Karpas-422 (cell line): Measurements from ENCODE around the gene CTR9. TPM values are rescaled to one million over a fixed set of nuclear protein-coding genes. Genes with fewer than 3 reads are reported as not detected.
A peak's percentile ranks its signal among the peaks of the same experiment; 100 is the strongest.

Source experiments
- DNase-seq: peaks from one replicate; pipeline ENCODE4 v3.0.0-alpha.2; 2015
- H2AFZ ChIP-seq: fragments of 200-600 bp; sonication (generic); 2 replicates; pipeline ENCODE4 v1.6.1; 2014; ENCODE audit warnings: antibody characterized with exemption, low read length, mixed read lengths
- H3K27ac ChIP-seq: fragments of 200-600 bp; sonication (generic); 2 replicates; pipeline ENCODE4 v1.5.1; 2014; ENCODE audit warnings: mild to moderate bottlenecking, low read length, moderate library complexity
- H3K27me3 ChIP-seq: fragments of 200-600 bp; sonication (generic); 2 replicates; pipeline ENCODE4 v1.6.1; 2014; ENCODE audit warnings: low read length, mixed read lengths
- H3K36me3 ChIP-seq: fragments of 200-600 bp; sonication (generic); 2 replicates; pipeline ENCODE4 v1.6.1; 2014; ENCODE audit warnings: low read length, mixed read lengths; ENCODE audit not compliant: insufficient read depth
- H3K4me1 ChIP-seq: fragments of 200-600 bp; sonication (generic); 2 replicates; pipeline ENCODE4 v1.6.1; 2014; ENCODE audit warnings: mild to moderate bottlenecking, low read length, mixed read lengths
- H3K4me2 ChIP-seq: fragments of 200-600 bp; sonication (generic); 2 replicates; pipeline ENCODE4 v1.6.1; 2014; ENCODE audit warnings: low read length, low read depth, mild to moderate bottlenecking; ENCODE audit not compliant: poor library complexity, severe bottlenecking
- H3K4me3 ChIP-seq: fragments of 200-600 bp; sonication (generic); 2 replicates; pipeline ENCODE4 v1.5.1; 2014; ENCODE audit warnings: mild to moderate bottlenecking, antibody characterized with exemption, low read length, mixed read lengths
- H3K79me2 ChIP-seq: fragments of 200-600 bp; sonication (generic); 2 replicates; pipeline ENCODE4 v1.6.1; 2014; ENCODE audit warnings: mild to moderate bottlenecking, low read length, mixed read lengths
- H3K9ac ChIP-seq: fragments of 200-600 bp; sonication (generic); 2 replicates; pipeline ENCODE4 v1.6.0; 2014; ENCODE audit warnings: low read length
- H3K9me2 ChIP-seq: fragments of 200-600 bp; sonication (generic), shearing (Covaris generic); replicated peaks from 2 replicates; pipeline ENCODE4 v1.6.0; 2014; ENCODE audit warnings: mild to moderate bottlenecking, low read length, moderate library complexity; ENCODE audit not compliant: insufficient read depth
- H3K9me3 ChIP-seq: fragments of 300-700, 200-600 bp; sonication (generic); 2 replicates; pipeline ENCODE4 v1.6.1; 2014; ENCODE audit warnings: low read length, mixed read lengths
- H4K20me1 ChIP-seq: fragments of 200-600 bp; sonication (generic); 2 replicates; pipeline ENCODE4 v1.6.1; 2014; ENCODE audit warnings: mild to moderate bottlenecking, antibody characterized with exemption, low read length, low read depth; ENCODE audit not compliant: insufficient read depth
- total RNA-seq: library from RNA; depleted of rRNA; stranded (reverse); fragments of >200 nt; shearing (Covaris generic); gene quantifications from 2 replicates; pipeline ENCODE4 v1.2.3, GENCODE V29; 2014; ENCODE audit warnings: low replicate concordance; rRNA removed

CTR9 gene
- 20.7 and 39.9 TPM in 2 replicates for total RNA-seq

DNA sequence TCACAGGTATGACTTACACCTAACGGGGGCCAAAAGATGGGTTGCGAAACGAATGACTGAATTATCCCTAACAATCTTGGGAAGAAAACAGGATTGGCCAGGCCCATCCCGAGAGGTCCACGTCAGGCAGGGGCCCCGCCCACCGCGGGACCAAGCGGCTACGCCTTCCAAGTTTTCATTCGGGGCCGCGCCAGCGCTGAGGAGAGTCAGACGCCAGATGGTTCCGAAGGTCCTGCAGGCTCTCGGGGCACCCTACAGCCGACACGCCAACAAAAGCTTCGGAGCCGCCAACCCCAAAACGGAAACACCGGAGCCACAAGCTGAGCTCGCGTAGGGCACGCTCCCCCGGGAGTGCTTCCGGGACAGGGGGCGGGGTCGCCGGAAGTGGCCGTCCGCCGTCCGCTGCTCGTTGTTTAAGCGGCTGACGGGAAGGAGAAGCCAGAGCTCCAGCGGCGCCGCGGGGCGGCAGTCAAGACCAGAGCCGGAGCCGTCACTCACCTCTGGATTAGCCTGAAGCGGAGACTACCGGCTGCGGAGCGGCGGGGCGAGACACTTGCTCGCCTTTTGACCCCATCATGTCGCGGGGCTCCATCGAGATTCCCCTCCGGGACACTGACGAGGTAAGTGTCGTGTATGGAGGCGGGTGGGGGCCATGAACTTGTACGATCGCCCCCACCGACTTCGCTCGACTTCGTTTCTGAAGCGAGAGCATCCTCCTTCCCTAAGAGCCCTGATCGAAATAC, at the start of gene CTR9:
TSS of gene CTR9 (plus strand) at position 409 of the 743 bp plus-strand sequence. CDS start at position 576, 167 bp downstream.
- Histone ChIP-seq H2AFZ (peak within 1 kb of the TSS; percentile 99), H3K4me1 (peaks cover 20% of the 10 kb centered on the region), H3K79me2 (peaks cover 25% of the 10 kb centered on the region)

DNA sequence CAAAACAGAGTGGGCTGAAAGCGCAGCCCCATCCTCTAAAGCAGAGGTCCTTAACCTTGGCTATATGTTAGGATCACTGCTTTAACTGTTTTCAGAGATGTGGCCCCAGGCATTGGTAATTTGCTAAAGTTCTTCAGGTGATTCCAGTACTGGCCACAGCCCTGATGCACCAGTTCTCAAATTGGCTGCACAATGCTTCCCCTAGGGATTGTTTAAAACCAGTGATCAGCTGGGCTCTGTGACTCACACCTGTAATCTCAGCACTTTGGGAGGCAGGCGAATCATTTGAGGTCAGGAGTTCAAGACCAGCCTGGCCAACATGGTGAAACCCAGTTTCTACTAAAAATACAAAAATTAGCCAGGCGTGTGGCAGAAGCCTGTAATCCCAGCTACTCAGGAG, 49.1 kb upstream of the CTR9 start:
- no peak overlapping the region for H3K9ac ChIP-seq
- H2AFZ ChIP-seq: no peak overlapping the region
- no peaks in the 10 kb centered on the region for H3K4me1 ChIP-seq
- H3K9me2 ChIP-seq: no peaks in the 10 kb centered on the region
- H3K27me3 ChIP-seq: no peaks in the 10 kb centered on the region
- H3K9me3 ChIP-seq: no peaks in the 10 kb centered on the region
- no peaks in the 10 kb centered on the region for H3K79me2 ChIP-seq
- DNase-seq: no peak
- no peak overlapping the region for H3K4me3 ChIP-seq
- H3K4me2 ChIP-seq: no peak overlapping the region
- no peak overlapping the region for H3K27ac ChIP-seq
- no peaks in the 10 kb centered on the region for H3K36me3 ChIP-seq
- no peaks in the 10 kb centered on the region for H4K20me1 ChIP-seq

More for the DNA sequence above, at the start of gene CTR9:
- Histone ChIP-seq H3K27me3 (no peaks in the 10 kb centered on the region), H3K9me3 (no peaks in the 10 kb centered on the region), H3K9me2 (no peaks in the 10 kb centered on the region), H3K4me2 (peak within 1 kb of the TSS; percentile 86), H4K20me1 (no peaks in the 10 kb centered on the region), H3K27ac (peak within 1 kb of the TSS; percentile 67), H3K9ac (peak within 1 kb of the TSS; percentile 78), H3K4me3 (peak within 1 kb of the TSS; percentile 79), H3K36me3 (peaks cover 18% of the 10 kb centered on the region; the same call in 1 of the 2 replicates)
- peak; percentile 94 for DNase-seq

DNA sequence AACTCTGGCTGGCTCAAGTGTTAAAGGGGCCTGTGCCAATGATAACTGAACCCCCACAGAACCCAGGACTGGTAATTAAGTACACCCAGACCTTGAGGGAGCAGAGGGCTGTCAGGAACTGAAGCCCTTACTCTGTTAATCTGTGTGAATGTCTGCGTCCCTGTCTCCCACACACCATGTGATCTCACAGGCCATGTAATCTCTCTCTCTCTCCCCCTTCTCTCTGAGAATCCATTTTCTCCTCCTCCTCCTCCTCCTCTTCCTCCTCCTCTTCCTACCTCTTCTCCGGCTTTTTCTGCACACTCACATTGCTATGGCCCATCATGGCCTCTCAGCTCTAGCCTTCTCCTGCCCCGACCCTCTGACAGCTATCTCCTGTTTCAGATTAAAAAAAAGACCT, 42.9 kb upstream of the CTR9 start:
- H3K9ac ChIP-seq: no peak overlapping the region

GRCh38 chr11:10709299-10710086, 41.6 kb upstream of the CTR9 start:
- Histone ChIP-seq H3K79me2 (no peaks in the 10 kb centered on the region), H3K4me1 (no peaks in the 10 kb centered on the region), H3K4me3 (no peak overlapping the region), H3K4me2 (no peak overlapping the region), H3K36me3 (no peaks in the 10 kb centered on the region), H3K27me3 (no peaks in the 10 kb centered on the region), H2AFZ (no peak overlapping the region), H3K9ac (no peak overlapping the region), H3K27ac (no peak overlapping the region), H3K9me3 (no peaks in the 10 kb centered on the region), H4K20me1 (no peaks in the 10 kb centered on the region), H3K9me2 (no peaks in the 10 kb centered on the region)
- DNase-seq: no peak

More for the DNA sequence above, 42.9 kb upstream of the CTR9 start:
- H3K9me3 ChIP-seq: no peaks in the 10 kb centered on the region
- H3K4me3 ChIP-seq: no peak overlapping the region
- no peaks in the 10 kb centered on the region for H4K20me1 ChIP-seq
- no peaks in the 10 kb centered on the region for H3K27me3 ChIP-seq
- H2AFZ ChIP-seq: no peak overlapping the region
- no peak overlapping the region for H3K4me2 ChIP-seq
- H3K9me2 ChIP-seq: no peaks in the 10 kb centered on the region
- no peaks in the 10 kb centered on the region for H3K36me3 ChIP-seq
- no peaks in the 10 kb centered on the region for H3K4me1 ChIP-seq
- no peak overlapping the region for H3K27ac ChIP-seq
- DNase-seq: no peak
- no peaks in the 10 kb centered on the region for H3K79me2 ChIP-seq

GRCh38 chr11:10715571-10715970, 35.5 kb upstream of the CTR9 start:
- Histone ChIP-seq H3K4me1 (no peaks in the 10 kb centered on the region), H3K4me3 (no peak overlapping the region), H3K9me2 (no peaks in the 10 kb centered on the region), H3K4me2 (no peak overlapping the region), H3K79me2 (no peaks in the 10 kb centered on the region), H2AFZ (no peak overlapping the region), H3K9ac (no peak overlapping the region), H4K20me1 (no peaks in the 10 kb centered on the region), H3K9me3 (no peaks in the 10 kb centered on the region), H3K27me3 (no peaks in the 10 kb centered on the region), H3K36me3 (no peaks in the 10 kb centered on the region), H3K27ac (no peak overlapping the region)
- DNase-seq: no peak

- Histone ChIP-seq H3K79me2 (no peaks in the 10 kb centered on the region), H4K20me1 (no peaks in the 10 kb centered on the region), H3K4me3 (no peak overlapping the region), H3K4me1 (no peaks in the 10 kb centered on the region), H3K27me3 (no peaks in the 10 kb centered on the region), H3K36me3 (no peaks in the 10 kb centered on the region), H3K4me2 (no peak overlapping the region), H3K9me3 (no peaks in the 10 kb centered on the region), H3K9me2 (no peaks in the 10 kb centered on the region), H3K27ac (no peak overlapping the region), H3K9ac (no peak overlapping the region), H2AFZ (no peak overlapping the region)
- DNase-seq: no peak
Measured at GRCh38 chr11:10716122-10716521, 34.9 kb upstream of the CTR9 start.

DNA sequence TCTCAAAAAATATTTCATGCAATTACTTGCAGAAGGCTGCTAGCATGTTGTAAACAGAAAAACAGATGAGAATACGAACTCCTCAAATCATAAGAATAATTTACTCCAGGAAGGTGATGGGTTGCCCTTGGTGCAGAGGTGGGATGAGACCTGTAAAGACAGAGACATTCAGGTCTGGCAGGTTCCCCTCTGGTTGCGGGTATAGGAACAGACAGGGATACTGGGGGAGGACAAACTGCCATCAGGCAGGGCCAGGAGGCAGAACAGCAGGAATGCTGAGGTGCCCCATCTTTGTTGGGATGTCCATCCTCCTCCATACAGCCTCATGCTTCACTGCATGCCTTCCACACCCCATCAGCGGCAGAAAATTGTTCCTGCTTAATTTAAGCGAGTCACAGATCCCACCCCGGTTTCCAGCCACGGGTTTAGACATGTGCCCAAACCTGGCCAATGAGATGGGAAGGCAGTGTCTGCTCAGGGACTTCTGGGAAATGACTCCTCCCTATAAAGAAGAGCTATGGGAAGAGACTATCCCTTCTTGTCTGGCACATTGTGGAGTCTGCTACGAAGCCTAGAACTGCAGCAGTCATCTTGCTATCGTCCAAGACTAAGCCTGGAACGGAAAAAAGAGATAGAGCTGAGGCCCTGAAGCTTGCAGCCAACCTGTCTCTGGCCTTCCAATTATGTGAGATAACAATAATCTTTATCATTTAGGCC, 34.3 kb upstream of the CTR9 start:
- Histone ChIP-seq H2AFZ (no peak overlapping the region), H4K20me1 (no peaks in the 10 kb centered on the region), H3K4me3 (no peak overlapping the region), H3K4me2 (no peak overlapping the region), H3K36me3 (no peaks in the 10 kb centered on the region), H3K4me1 (no peaks in the 10 kb centered on the region), H3K27ac (no peak overlapping the region), H3K9me2 (no peaks in the 10 kb centered on the region), H3K27me3 (no peaks in the 10 kb centered on the region), H3K9ac (no peak overlapping the region), H3K79me2 (no peaks in the 10 kb centered on the region), H3K9me3 (no peaks in the 10 kb centered on the region)
- DNase-seq: no peak

DNA sequence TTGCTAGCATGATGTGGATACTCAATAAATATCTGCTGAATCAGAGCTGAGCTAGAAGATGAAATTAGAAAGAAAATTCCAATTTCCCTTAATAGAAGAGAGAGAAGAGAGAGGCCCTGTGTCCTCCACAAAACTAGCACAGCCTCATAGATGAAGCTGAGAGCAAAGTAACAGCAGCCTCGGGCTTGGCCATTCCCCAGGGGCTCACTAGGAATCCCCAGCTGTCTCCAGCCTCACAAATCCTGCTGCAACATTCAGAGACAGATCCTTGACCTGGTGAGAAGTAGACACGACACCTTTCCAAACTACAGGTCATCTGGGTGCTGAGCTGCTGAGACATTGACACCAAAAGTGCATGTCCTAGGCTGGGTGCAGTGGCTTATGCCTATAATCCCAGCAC, 31.4 kb upstream of the CTR9 start:
- no peak overlapping the region for H3K9ac ChIP-seq
- no peaks in the 10 kb centered on the region for H3K9me2 ChIP-seq
- no peaks in the 10 kb centered on the region for H3K36me3 ChIP-seq
- H3K4me3 ChIP-seq: no peak overlapping the region
- H3K27me3 ChIP-seq: no peaks in the 10 kb centered on the region
- no peak for DNase-seq
- H2AFZ ChIP-seq: no peak overlapping the region
- no peak overlapping the region for H3K27ac ChIP-seq
- no peaks in the 10 kb centered on the region for H3K79me2 ChIP-seq
- no peaks in the 10 kb centered on the region for H3K4me1 ChIP-seq
- H3K4me2 ChIP-seq: no peak overlapping the region
- H4K20me1 ChIP-seq: no peaks in the 10 kb centered on the region
- no peaks in the 10 kb centered on the region for H3K9me3 ChIP-seq
